CD4-positive, alpha-beta T cell treated with Interleukin-17A for 4 hours (primary cell): ENCODE measurements around the gene SPINK7.

ENCODE experiments used
- DNase-seq: peaks from one replicate; pipeline ENCODE4 v3.0.0-alpha.2; 2020; ENCODE audit warnings: mixed read lengths

The SPINK7 gene

DNA sequence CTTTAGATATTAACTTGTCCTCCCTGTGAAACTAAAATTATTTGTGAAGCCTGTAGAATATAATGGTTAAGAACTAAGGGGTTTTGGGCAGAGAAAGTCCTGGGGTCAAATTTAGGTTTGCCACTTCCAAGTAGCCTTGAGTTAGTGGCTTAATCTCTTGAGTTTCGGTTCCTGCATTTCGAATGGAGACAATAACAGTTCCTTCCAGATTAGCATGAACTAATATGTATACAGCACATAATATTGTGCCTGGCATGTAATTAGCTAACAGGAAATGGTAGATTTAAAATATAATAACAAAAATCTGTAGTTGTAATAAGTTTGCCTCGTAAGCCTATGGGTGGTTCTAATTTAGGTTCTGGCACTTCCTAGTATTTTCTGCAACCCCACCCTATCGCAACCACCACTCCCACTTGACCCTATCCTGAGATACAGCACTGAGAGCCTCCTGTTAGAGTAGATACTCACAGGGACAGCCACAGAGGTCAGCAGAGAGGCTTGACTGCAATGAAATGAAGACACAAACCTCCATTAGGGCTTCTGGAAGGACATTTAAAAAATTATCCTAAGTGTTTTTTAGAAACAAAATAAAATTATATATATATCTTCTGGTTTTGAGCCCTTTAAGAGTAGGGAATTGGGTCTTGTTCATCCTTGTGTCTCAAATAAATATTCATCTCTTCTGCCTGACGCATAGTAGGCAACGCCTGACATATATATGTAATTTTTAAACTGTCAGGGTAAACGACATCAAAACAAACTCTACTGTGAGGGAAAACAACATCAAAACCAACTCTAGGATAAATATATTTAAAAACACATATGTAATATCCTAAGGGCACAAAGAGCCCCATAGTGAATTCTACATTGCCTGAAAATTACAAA lies 31.6 kb downstream of the SPINK7 start:
- DNase-seq = no peak

DNA sequence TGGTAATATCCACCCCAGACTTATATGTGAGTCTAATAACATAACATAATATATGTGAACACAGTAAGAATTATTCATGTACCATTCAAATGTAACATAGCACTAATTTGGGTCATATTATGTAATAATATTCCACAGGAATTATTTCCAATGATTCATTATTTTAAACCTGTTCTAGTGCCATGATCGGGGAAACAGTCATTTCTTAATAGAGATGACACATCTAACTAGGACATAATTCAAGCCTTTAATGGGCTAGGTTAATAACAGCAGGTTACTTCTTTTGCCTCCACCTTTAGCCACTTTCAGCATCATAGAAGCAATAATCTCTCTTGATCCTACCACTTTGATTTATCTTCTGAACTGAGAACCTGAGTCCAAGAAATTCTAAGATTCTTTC lies 35.5 kb downstream of the SPINK7 start:
- DNase-seq = no peak

DNA sequence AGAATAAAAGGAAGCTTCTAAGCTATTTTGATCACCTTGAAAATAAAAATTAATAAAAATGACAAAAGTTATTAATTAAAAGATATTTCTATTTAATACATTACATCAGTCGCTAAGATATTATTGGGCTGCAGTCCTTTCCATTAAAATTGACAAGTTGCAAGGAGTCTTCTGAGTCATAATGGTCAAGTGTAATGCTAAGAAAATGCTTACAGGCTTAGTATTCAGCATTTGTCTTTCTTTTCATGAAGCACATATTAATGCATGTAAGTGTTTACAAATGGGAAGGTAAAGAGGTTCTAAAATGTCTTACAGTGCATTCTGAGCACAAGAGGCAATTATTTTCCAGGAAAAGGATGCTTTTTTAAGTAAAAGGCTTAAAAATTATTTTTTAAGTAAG lies 40.5 kb downstream of the SPINK7 start:
- DNase-seq = no peak

DNA sequence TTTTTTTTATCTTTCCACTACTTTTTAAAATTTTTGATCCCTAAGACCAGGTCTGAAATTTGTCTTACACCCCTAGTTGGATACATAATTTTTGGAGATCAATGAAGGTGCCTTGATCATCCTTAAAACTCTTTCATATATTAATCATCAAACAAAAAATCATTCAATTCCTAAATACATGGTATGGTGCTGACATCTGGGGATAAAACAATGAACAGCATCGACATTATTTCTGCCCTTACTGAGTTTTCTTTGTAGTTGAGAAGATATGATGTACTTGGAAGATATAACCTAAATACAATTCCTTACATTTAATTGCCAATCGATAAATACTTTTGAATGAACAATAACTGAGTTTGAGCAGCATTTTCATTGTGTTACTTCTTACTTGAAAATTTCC lies 41.4 kb downstream of the SPINK7 start:
- DNase-seq = no peak

DNA sequence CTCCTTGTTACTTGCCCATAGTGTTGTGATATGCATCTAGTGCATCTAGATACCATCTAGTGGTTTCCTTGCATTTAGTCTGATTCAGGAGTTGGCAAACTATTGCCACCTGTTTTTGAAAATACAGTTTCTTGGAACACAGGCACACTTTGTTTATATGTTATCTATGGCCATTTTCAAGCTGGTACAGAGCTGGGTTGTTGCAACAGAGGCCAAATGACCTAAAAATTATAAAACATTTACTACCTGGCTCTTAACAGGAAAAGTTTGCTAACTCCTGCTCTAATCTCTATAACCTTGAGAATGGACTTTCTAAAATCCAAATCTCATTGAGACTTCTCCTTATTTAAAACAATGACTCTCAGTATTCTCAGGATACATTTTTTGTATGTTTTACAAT lies 52.1 kb downstream of the SPINK7 start:
- DNase-seq = no peak
